GM12801 (cell line): Measurements from ENCODE around the gene C20orf144.

ENCODE experiments used
- TF ChIP-seq, protein P1 (sequence below): IDR thresholded peaks from one replicate; pipeline ENCODE4 v1.5.1; 2011; ENCODE audit warnings: control low read depth; ENCODE audit not compliant: insufficient read length; ENCODE audit errors: extremely low read depth

C20orf144 gene

DNA sequence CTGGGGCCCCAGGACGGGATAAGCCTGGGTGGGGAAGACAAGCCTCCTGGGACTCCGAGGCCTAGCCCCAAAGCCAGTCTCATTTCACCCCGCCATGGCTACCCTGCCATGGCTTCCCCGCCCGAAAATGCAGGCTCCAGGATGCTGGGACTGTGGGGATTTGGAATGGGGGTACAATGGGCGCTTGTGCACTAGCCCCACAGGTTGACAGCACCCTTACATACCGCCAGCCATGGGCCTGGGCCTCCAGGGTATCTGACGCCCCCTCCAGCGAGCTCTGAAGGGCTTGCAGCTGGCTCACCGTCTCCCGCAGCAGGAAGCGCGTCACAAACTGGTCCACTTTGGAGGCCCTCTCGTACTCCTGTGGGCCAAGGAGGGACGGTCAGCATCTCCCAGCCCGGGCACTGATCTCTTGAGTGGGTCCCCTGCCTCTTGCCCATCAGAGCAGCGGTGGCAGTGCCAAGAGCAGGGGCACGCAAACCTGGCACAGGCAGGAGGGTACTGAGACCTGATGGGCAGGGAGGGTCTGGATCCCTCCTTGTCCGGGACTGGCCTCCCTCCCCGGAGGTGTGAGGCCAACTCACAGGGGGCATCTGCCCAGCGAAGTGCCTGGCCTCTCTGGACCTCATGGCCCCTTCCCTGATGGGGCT lies 2.0 kb upstream of the C20orf144 start:
- TF ChIP-seq, protein P1, sequence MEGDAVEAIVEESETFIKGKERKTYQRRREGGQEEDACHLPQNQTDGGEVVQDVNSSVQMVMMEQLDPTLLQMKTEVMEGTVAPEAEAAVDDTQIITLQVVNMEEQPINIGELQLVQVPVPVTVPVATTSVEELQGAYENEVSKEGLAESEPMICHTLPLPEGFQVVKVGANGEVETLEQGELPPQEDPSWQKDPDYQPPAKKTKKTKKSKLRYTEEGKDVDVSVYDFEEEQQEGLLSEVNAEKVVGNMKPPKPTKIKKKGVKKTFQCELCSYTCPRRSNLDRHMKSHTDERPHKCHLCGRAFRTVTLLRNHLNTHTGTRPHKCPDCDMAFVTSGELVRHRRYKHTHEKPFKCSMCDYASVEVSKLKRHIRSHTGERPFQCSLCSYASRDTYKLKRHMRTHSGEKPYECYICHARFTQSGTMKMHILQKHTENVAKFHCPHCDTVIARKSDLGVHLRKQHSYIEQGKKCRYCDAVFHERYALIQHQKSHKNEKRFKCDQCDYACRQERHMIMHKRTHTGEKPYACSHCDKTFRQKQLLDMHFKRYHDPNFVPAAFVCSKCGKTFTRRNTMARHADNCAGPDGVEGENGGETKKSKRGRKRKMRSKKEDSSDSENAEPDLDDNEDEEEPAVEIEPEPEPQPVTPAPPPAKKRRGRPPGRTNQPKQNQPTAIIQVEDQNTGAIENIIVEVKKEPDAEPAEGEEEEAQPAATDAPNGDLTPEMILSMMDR, result no peak

DNA sequence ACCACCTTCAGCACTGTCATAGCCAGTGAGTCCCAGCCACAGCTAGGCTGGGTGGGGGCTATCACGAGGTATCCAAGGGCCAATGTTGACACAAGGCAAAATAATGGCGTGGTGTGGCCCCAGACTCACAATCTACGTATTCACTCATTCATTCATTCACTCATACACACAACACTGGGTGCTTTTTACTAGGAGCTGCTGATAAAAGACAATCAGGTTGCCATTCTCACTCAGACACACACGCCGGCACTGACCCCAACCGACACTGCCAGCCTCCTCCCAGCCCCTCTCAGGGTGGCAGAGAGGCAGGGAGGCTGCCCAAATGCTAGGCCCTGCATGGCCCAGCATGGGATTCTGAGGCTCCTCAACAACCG lies 1.5 kb upstream of the C20orf144 start:
- TF ChIP-seq, protein P1, result no peak

DNA sequence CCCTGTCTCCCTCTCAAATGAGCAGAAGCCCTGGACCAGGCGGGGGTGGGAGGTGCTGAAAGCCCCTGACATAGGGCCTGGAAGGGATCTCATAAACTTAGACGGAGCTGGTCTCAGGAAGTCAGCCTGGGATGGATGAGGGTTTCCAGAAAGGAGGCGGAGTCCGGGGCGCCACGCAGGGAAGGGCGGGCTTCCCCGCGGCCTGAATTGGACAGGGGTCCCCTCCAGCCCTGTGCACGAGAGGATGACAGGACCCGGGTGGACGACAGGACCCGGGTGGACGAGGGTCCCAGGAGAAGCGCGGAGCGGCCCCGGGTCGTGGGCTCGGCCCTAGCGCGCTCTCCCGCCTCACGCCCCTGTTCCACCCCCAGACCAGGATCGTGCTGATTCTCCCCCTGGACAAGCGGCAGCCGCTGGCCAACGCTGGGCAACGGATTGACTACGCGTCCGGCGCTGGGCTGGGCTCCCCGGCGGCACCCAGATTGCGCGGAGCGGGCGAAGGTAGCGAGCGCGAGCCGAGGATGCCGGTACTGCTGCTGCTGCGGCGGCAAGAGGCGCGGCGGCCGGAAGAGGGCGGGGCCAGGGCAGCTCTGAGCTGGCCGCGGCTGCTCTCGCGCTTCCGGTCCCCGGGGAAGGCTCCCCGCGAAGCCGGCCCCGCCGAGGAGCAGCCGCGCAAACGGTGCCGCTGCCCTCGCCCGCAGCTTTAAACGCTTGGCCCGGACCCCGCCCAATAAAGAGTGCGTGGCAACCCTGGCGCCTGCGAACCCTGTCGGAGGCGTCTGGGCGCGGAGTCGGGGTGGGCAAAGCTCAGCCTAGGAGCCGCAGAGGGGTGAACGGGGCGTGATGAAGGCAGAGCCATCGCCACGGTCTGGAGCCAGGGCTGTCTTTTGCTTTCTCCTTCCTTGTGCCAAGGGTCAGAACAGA lies 1.3 kb downstream of the C20orf144 start:
- TF ChIP-seq, protein P1, result no peak

DNA sequence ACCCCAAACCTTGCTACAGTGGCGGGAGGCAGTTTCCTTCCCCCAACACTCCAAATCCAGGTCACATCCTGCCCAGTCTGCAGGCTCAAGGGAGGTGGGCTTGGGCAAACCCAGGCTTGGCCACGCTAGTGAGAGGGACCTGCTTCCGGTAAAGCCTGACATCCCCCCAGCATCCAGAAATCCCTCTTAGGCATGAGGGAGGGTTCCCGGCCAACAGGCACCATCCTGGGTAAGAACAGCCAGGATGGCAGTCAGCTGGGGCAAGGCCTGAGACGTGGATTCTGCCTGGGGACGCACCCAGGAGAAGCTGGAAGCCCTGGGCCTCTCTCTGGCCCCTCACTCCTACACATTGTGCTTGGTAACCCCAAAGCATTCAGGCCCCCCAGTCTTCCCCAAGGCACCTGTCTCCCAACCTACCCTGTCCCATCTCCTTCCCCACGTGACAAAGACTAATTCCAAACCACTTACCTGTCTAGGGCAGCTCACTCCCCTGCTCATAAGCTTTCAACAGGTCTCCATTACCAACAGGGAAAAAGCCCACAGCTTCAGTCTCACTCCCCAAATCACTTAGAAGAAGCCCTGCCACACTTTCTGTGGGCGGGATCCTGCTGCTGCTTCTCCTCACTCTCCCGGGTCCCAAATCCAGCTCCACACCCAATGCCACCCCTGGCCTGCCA lies 2.1 kb downstream of the C20orf144 start:
- TF ChIP-seq, protein P1, result no peak

DNA sequence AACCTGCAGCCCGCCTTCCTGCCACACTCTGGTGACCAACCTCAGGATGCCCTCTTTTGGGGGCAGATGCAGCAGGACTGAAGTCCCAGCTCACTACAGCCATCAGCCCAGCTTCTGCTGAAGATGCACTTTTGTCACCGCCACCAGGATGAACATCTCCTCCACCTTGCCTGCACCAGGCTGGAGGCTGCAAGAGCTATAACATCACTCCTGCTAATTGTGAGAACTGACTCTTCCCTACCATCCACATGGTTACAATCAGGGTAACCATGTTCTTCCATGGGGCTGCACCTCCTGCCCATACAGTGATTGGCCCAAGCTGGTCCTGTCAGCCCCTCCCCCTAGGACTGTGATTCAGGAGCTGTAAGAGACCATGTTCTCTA lies 2.6 kb downstream of the C20orf144 start:
- TF ChIP-seq, protein P1, result no peak

DNA sequence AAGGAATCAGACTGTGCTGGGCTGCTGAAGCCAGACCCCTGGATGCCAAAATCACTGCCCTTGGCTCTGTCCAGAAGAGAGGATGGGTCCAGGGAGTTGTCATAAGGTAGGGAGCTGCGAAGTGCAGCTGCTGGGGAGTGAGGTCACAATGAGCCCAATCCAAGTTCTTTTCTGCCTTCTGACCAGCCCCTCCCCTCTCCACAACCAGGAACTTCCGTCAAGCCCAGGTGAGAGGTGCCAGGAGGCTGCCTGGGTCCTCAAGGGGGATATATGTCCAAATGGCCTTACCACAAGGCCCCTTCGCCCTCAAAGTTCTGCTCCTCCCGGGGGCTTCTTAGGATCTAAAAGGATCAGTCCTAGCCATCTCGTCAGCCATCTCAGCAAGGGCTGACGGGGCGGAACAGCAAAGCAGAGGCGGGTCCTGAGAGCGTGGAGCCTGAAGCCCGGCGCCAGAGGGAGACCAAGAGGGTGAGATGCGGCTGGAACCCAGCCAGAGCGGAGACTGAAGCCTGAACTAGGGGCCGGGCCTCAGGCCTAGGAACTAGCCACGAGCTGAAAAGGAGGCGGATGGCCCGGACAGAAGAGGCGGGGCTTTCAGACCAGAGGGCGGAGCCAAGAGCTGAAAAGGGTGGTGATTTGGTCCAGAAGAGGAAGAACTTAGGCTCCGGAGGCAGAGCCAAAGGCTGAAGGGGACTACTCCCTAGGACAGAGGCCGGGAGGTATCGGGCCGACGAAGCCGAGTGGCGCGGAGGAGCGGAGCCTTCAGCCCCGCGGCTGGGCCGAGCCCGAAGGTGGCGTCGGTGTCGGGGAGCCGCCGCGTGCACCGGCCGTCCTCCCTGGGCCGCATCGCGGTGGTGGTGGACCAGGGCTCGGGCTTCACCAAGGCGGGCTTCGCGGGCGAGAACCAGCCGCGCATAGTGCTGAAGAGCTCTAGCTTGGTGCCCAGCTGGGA lies 4.4 kb downstream of the C20orf144 start, which contains the start of gene ACTL10:
ACTL10 (plus strand) TSS at position 651 of the 952 bp plus-strand sequence. CDS start 555 bp downstream, outside the sequence.
- TF ChIP-seq, protein P1, result no peak
